HEK293 (cell line): ENCODE data around the gene MAP3K12.

Experiments
- GLIS1 ChIP-seq: fragments of 450-650 bp; formaldehyde crosslinking; IDR thresholded peaks from 2 replicates; pipeline ENCODE4 v1.5.1; 2016; ENCODE audit warnings: missing biosample characterization, missing genetic modification characterization
- HOXA7 ChIP-seq: sonication (generic); formaldehyde crosslinking; IDR thresholded peaks from 2 replicates; pipeline ENCODE4 v1.8.1; 2022; ENCODE audit warnings: missing genetic modification reagents, borderline replicate concordance
- IKZF3 ChIP-seq: fragments of 450-650 bp; IDR thresholded peaks from 2 replicates; pipeline ENCODE4 v1.5.0; 2018; ENCODE audit warnings: missing biosample characterization, mild to moderate bottlenecking, missing genetic modification characterization, moderate library complexity
- INSM2 ChIP-seq: fragments of 450-650 bp; formaldehyde crosslinking; IDR thresholded peaks from 2 replicates; pipeline ENCODE4 v1.5.1; 2016; ENCODE audit warnings: missing biosample characterization, missing genetic modification characterization
- OVOL3 ChIP-seq: fragments of 450-650 bp; formaldehyde crosslinking; IDR thresholded peaks from 2 replicates; pipeline ENCODE4 v1.5.1; 2016; ENCODE audit warnings: missing biosample characterization, missing genetic modification characterization
- RBAK ChIP-seq: fragments of 450-650 bp; formaldehyde crosslinking; IDR thresholded peaks from 2 replicates; pipeline ENCODE4 v1.5.1; 2016; ENCODE audit warnings: missing biosample characterization, missing genetic modification characterization
- SCRT1 ChIP-seq: fragments of 450-650 bp; formaldehyde crosslinking; IDR thresholded peaks from 2 replicates; pipeline ENCODE4 v1.5.1; 2016; ENCODE audit warnings: missing biosample characterization, missing genetic modification characterization, borderline replicate concordance
- SP2 ChIP-seq: fragments of 450-650 bp; formaldehyde crosslinking; IDR thresholded peaks from 2 replicates; pipeline ENCODE4 v1.5.1; 2016; ENCODE audit warnings: missing biosample characterization, missing genetic modification characterization
- WT1 ChIP-seq: fragments of 450-650 bp; formaldehyde crosslinking; IDR thresholded peaks from 2 replicates; pipeline ENCODE4 v1.5.1; 2016; ENCODE audit warnings: missing biosample characterization, missing genetic modification characterization
- YY2 ChIP-seq: fragments of 450-650 bp; formaldehyde crosslinking; IDR thresholded peaks from 2 replicates; pipeline ENCODE4 v1.5.1; 2016; ENCODE audit warnings: missing biosample characterization, missing genetic modification characterization
- ZBTB7A ChIP-seq: fragments of 450-650 bp; formaldehyde crosslinking; IDR thresholded peaks from 2 replicates; pipeline ENCODE4 v1.5.1; 2016; ENCODE audit warnings: low read depth, missing biosample characterization, missing genetic modification characterization
- ZNF112 ChIP-seq: fragments of 450-650 bp; formaldehyde crosslinking; IDR thresholded peaks from 2 replicates; pipeline ENCODE4 v1.5.0; 2017; ENCODE audit warnings: missing biosample characterization, missing genetic modification characterization
- ZNF114 ChIP-seq: fragments of 450-650 bp; formaldehyde crosslinking; IDR thresholded peaks from 2 replicates; pipeline ENCODE4 v1.5.0; 2017; ENCODE audit warnings: missing biosample characterization, missing genetic modification characterization
- ZNF121 ChIP-seq: fragments of 450-650 bp; formaldehyde crosslinking; IDR thresholded peaks from 2 replicates; pipeline ENCODE4 v1.5.1; 2016; ENCODE audit warnings: missing biosample characterization, missing genetic modification characterization
- ZNF140 ChIP-seq: fragments of 450-650 bp; formaldehyde crosslinking; IDR thresholded peaks from 2 replicates; pipeline ENCODE4 v1.5.1; 2016; ENCODE audit warnings: missing biosample characterization, missing genetic modification characterization
- ZNF202 ChIP-seq: fragments of 450-650 bp; formaldehyde crosslinking; IDR thresholded peaks from 2 replicates; pipeline ENCODE4 v1.5.1; 2016; ENCODE audit warnings: missing biosample characterization, missing genetic modification characterization, borderline replicate concordance
- ZNF239 ChIP-seq: fragments of 450-650 bp; formaldehyde crosslinking; IDR thresholded peaks from 2 replicates; pipeline ENCODE4 v1.5.1; 2016; ENCODE audit warnings: missing biosample characterization, missing genetic modification characterization
- ZNF391 ChIP-seq: fragments of 450-650 bp; formaldehyde crosslinking; IDR thresholded peaks from 2 replicates; pipeline ENCODE4 v1.5.1; 2016; ENCODE audit warnings: low read depth, missing biosample characterization, missing genetic modification characterization, borderline replicate concordance
- ZNF449 ChIP-seq: fragments of 450-650 bp; formaldehyde crosslinking; IDR thresholded peaks from 2 replicates; pipeline ENCODE4 v1.5.1; 2017; ENCODE audit warnings: missing biosample characterization, mild to moderate bottlenecking, missing genetic modification characterization, moderate library complexity
- ZNF48 ChIP-seq: fragments of 450-650 bp; formaldehyde crosslinking; IDR thresholded peaks from 2 replicates; pipeline ENCODE4 v1.5.1; 2016; ENCODE audit warnings: missing biosample characterization, missing genetic modification characterization
- ZNF544 ChIP-seq: fragments of 450-650 bp; formaldehyde crosslinking; IDR thresholded peaks from 2 replicates; pipeline ENCODE4 v1.5.0; 2017; ENCODE audit warnings: missing biosample characterization, missing genetic modification characterization
- ZNF747 ChIP-seq: fragments of 450-650 bp; formaldehyde crosslinking; IDR thresholded peaks from 2 replicates; pipeline ENCODE4 v1.5.1; 2016; ENCODE audit warnings: missing biosample characterization, missing genetic modification characterization
- ZSCAN18 ChIP-seq: fragments of 450-650 bp; formaldehyde crosslinking; IDR thresholded peaks from 2 replicates; pipeline ENCODE4 v1.5.1; 2016; ENCODE audit warnings: missing biosample characterization, missing genetic modification characterization
- TF ChIP-seq, protein P1 (sequence below): fragments of 450-650 bp; IDR thresholded peaks from 2 replicates; pipeline ENCODE4 v1.5.1; 2018; ENCODE audit warnings: missing biosample characterization, missing genetic modification characterization
- TF ChIP-seq, protein P2 (sequence below): fragments of 450-650 bp; formaldehyde crosslinking; optimal IDR thresholded peaks from 2 replicates; pipeline ENCODE3; 2016; ENCODE audit warnings: missing biosample characterization, mild to moderate bottlenecking, missing genetic modification characterization
- TF ChIP-seq, protein P3 (sequence below): fragments of 450-650 bp; formaldehyde crosslinking; IDR thresholded peaks from 2 replicates; pipeline ENCODE4 v1.5.1; 2017; ENCODE audit warnings: missing biosample characterization, missing genetic modification characterization
- TF ChIP-seq, protein P4 (sequence below): fragments of 450-650 bp; formaldehyde crosslinking; IDR thresholded peaks from 2 replicates; pipeline ENCODE4 v1.5.1; 2016; ENCODE audit warnings: missing biosample characterization, missing genetic modification characterization

MAP3K12 gene

GRCh38 chr12:53499266-53500141 lies at the start of gene MAP3K12 (continued):
- TF ChIP-seq, protein P1, sequence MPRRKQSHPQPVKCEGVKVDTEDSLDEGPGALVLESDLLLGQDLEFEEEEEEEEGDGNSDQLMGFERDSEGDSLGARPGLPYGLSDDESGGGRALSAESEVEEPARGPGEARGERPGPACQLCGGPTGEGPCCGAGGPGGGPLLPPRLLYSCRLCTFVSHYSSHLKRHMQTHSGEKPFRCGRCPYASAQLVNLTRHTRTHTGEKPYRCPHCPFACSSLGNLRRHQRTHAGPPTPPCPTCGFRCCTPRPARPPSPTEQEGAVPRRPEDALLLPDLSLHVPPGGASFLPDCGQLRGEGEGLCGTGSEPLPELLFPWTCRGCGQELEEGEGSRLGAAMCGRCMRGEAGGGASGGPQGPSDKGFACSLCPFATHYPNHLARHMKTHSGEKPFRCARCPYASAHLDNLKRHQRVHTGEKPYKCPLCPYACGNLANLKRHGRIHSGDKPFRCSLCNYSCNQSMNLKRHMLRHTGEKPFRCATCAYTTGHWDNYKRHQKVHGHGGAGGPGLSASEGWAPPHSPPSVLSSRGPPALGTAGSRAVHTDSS (tag by site-specific recombination), result no peak
- no peak for TF ChIP-seq ZNF449 (tag by site-specific recombination)
- no peak for TF ChIP-seq ZNF114
- TF ChIP-seq YY2 (tag by site-specific recombination), result no peak
- no peak for TF ChIP-seq ZNF121 (tag by site-specific recombination)
- TF ChIP-seq SP2, result peak; percentile 63
- TF ChIP-seq ZSCAN18 (tag by site-specific recombination), result no peak
- no peak for TF ChIP-seq ZNF239 (tag by site-specific recombination)
- no peak for TF ChIP-seq IKZF3 (tag by site-specific recombination)
- TF ChIP-seq, protein P2, sequence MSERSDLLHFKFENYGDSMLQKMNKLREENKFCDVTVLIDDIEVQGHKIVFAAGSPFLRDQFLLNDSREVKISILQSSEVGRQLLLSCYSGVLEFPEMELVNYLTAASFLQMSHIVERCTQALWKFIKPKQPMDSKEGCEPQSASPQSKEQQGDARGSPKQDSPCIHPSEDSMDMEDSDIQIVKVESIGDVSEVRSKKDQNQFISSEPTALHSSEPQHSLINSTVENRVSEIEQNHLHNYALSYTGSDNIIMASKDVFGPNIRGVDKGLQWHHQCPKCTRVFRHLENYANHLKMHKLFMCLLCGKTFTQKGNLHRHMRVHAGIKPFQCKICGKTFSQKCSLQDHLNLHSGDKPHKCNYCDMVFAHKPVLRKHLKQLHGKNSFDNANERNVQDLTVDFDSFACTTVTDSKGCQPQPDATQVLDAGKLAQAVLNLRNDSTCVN (tag by site-specific recombination), result peak; percentile 65
- no peak for TF ChIP-seq ZNF747
- TF ChIP-seq ZBTB7A (tag by site-specific recombination), result no peak
- TF ChIP-seq ZNF112 (tag by site-specific recombination), result no peak
- TF ChIP-seq ZNF544 (tag by site-specific recombination), result no peak
- TF ChIP-seq OVOL3, result no peak
- no peak for TF ChIP-seq ZNF48
- TF ChIP-seq, protein P3, sequence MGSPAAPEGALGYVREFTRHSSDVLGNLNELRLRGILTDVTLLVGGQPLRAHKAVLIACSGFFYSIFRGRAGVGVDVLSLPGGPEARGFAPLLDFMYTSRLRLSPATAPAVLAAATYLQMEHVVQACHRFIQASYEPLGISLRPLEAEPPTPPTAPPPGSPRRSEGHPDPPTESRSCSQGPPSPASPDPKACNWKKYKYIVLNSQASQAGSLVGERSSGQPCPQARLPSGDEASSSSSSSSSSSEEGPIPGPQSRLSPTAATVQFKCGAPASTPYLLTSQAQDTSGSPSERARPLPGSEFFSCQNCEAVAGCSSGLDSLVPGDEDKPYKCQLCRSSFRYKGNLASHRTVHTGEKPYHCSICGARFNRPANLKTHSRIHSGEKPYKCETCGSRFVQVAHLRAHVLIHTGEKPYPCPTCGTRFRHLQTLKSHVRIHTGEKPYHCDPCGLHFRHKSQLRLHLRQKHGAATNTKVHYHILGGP (tag by site-specific recombination), result no peak
- no peak for TF ChIP-seq ZNF202 (tag by site-specific recombination)
- TF ChIP-seq HOXA7 (CRISPR knock-in tag), result no peak
- no peak for TF ChIP-seq SCRT1 (tag by site-specific recombination)
- TF ChIP-seq ZNF391 (tag by site-specific recombination), result no peak
- TF ChIP-seq WT1 (tag by site-specific recombination), result no peak
- no peak for TF ChIP-seq RBAK (tag by site-specific recombination)
- TF ChIP-seq GLIS1 (tag by site-specific recombination), result peak; percentile 48; the same call in 1 of the 2 replicates
- TF ChIP-seq INSM2 (tag by site-specific recombination), result no peak
- TF ChIP-seq, protein P4, sequence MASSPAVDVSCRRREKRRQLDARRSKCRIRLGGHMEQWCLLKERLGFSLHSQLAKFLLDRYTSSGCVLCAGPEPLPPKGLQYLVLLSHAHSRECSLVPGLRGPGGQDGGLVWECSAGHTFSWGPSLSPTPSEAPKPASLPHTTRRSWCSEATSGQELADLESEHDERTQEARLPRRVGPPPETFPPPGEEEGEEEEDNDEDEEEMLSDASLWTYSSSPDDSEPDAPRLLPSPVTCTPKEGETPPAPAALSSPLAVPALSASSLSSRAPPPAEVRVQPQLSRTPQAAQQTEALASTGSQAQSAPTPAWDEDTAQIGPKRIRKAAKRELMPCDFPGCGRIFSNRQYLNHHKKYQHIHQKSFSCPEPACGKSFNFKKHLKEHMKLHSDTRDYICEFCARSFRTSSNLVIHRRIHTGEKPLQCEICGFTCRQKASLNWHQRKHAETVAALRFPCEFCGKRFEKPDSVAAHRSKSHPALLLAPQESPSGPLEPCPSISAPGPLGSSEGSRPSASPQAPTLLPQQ (tag by site-specific recombination), result peak; percentile 85
- no peak for TF ChIP-seq ZNF140
